ENCODE results near the gene CDH13. TPM values are rescaled to one million over a fixed set of nuclear protein-coding genes. Genes with fewer than 3 reads are reported as not detected.

The CDH13 gene
- total and polyA plus RNA-seq, 9 of the 15 experiments (the other 6 are each of a cell fraction or from before 2014, with no cell fraction given): 0.03 TPM; not detected in 8

DNA sequence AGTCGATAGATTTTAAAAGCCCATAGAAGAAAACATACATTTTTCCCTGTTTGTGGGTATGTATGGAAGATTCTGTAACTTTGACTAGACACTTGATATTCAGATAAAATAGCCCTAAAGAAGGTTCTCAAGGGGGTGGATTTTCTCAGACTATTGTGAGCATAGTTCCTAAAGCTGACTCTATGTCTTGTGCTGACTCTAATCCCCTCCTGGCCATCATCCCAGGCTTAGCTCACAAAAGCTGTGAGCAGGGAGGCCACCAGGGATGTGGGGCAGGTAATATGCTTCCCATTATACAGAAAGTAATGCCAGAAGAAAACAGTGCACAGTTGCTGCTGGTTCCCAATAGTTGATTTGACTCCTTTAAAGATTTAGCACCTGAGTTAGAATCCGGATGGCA lies 32.0 kb downstream of the CDH13 start:
- FAIRE-seq (no peak), ATAC-seq (no peak), DNase-seq (ENCODE audit: extremely low read depth in 1 of 4, low spot score in 3 of 4) (no peak)
- no TSS peak for BruUV-seq (replicated peaks)
- Histone ChIP-seq H3K9me1 (ENCODE audit: control insufficient read depth, insufficient read depth, low read length) (no peaks in the 10 kb centered on the region), H3K36me3 (ENCODE audit: control insufficient read depth, insufficient read depth, low read length) (no peaks in the 10 kb centered on the region), H3K79me2 (ENCODE audit: control insufficient read depth, insufficient read depth, low read length) (no peaks in the 10 kb centered on the region), H3K9ac (ENCODE audit: insufficient read depth in 1 of 2, low read depth in 2 of 2, low read length in 2 of 2) (no peak overlapping the region), H4K20me1 (replicated peaks; ENCODE audit: control insufficient read depth, insufficient read depth, low read length) (no peaks in the 10 kb centered on the region), H2AFZ (ENCODE audit: low read depth, low read length) (no peak overlapping the region), H3K27ac (ENCODE audit: extremely low read depth, low read depth, low read length) (no peak overlapping the region), H3K27me3 (ENCODE audit: control insufficient read depth in 2 of 2, insufficient read depth in 2 of 2, low read length in 2 of 2) (no peaks in the 10 kb centered on the region), H3K4me1 (replicated peaks in 1 of 2; ENCODE audit: control insufficient read depth in 2 of 2, insufficient read depth in 2 of 2, low read length in 2 of 2) (no peaks in the 10 kb centered on the region), H3K9me3 (replicated peaks; ENCODE audit: control insufficient read depth, insufficient read depth, low read depth, low read length) (no peaks in the 10 kb centered on the region), H3K4me2 (ENCODE audit: insufficient read depth, low read length) (no peak overlapping the region), H3K4me3 (no peak overlapping the region)
- in situ Hi-C loops (cut with MboI): no loop called here
- intact Hi-C loops (cut with micrococcal nuclease): no loop called here
- 0% methylated on average over 2 of the region's 2 CpGs for WGBS (ENCODE audit: insufficient coverage, low coverage, missing lambda C conversion rate)
- CTCF ChIA-PET (ENCODE audit: low intra/inter-chr PET ratio): no interaction called here
- POLR2A ChIA-PET: no interaction called here
- TF ChIP-seq KDM1A (IDR thresholded peaks at IDR 0.05): no peak
- TF ChIP-seq, protein P1, sequence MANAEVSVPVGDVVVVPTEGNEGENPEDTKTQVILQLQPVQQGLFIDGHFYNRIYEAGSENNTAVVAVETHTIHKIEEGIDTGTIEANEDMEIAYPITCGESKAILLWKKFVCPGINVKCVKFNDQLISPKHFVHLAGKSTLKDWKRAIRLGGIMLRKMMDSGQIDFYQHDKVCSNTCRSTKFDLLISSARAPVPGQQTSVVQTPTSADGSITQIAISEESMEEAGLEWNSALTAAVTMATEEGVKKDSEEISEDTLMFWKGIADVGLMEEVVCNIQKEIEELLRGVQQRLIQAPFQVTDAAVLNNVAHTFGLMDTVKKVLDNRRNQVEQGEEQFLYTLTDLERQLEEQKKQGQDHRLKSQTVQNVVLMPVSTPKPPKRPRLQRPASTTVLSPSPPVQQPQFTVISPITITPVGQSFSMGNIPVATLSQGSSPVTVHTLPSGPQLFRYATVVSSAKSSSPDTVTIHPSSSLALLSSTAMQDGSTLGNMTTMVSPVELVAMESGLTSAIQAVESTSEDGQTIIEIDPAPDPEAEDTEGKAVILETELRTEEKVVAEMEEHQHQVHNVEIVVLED (CRISPR knock-in tag; IDR thresholded peaks at IDR 0.05): no peak
- no peak for TF ChIP-seq PRMT5 (CRISPR knock-in tag; IDR thresholded peaks at IDR 0.05)
- TF ChIP-seq, protein P2, sequence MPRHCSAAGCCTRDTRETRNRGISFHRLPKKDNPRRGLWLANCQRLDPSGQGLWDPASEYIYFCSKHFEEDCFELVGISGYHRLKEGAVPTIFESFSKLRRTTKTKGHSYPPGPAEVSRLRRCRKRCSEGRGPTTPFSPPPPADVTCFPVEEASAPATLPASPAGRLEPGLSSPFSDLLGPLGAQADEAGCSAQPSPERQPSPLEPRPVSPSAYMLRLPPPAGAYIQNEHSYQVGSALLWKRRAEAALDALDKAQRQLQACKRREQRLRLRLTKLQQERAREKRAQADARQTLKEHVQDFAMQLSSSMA (CRISPR knock-in tag; IDR thresholded peaks at IDR 0.05): no peak
- TF ChIP-seq KLF16 (IDR thresholded peaks at IDR 0.05): no peak
- no peak for TF ChIP-seq MCM3 (IDR thresholded peaks at IDR 0.05)
- TF ChIP-seq, protein P3, sequence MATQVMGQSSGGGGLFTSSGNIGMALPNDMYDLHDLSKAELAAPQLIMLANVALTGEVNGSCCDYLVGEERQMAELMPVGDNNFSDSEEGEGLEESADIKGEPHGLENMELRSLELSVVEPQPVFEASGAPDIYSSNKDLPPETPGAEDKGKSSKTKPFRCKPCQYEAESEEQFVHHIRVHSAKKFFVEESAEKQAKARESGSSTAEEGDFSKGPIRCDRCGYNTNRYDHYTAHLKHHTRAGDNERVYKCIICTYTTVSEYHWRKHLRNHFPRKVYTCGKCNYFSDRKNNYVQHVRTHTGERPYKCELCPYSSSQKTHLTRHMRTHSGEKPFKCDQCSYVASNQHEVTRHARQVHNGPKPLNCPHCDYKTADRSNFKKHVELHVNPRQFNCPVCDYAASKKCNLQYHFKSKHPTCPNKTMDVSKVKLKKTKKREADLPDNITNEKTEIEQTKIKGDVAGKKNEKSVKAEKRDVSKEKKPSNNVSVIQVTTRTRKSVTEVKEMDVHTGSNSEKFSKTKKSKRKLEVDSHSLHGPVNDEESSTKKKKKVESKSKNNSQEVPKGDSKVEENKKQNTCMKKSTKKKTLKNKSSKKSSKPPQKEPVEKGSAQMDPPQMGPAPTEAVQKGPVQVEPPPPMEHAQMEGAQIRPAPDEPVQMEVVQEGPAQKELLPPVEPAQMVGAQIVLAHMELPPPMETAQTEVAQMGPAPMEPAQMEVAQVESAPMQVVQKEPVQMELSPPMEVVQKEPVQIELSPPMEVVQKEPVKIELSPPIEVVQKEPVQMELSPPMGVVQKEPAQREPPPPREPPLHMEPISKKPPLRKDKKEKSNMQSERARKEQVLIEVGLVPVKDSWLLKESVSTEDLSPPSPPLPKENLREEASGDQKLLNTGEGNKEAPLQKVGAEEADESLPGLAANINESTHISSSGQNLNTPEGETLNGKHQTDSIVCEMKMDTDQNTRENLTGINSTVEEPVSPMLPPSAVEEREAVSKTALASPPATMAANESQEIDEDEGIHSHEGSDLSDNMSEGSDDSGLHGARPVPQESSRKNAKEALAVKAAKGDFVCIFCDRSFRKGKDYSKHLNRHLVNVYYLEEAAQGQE (IDR thresholded peaks at IDR 0.05; ENCODE audit: borderline replicate concordance): no peak
- TF ChIP-seq, protein P3 (CRISPR knock-in tag; IDR thresholded peaks at IDR 0.05; ENCODE audit: low read depth): no peak
- TF ChIP-seq PPARD (CRISPR knock-in tag; IDR thresholded peaks at IDR 0.05): no peak
- TF ChIP-seq KLF13 (tag; IDR thresholded peaks at IDR 0.05; ENCODE audit: borderline replicate concordance, low read depth): no peak
- TF ChIP-seq SMAD3 (CRISPR knock-in tag; conservative IDR thresholded peaks at IDR 0.05): no peak
- no peak for TF ChIP-seq OTX1 (CRISPR knock-in tag; IDR thresholded peaks at IDR 0.05)

Measured in K562 (cell line).